GM18517 (cell line): ENCODE results near the gene SAP130.

ENCODE experiments used
- ATAC-seq: cut with Tn5 transposase; IDR thresholded peaks from one replicate; pipeline ENCODE4 v1.9.1; 2021; ENCODE audit warnings: mild to moderate bottlenecking, moderate library complexity; ENCODE audit not compliant: unreplicated experiment

SAP130 gene

GRCh38 chr2:127901339-127902056 lies 126.4 kb downstream of the SAP130 start:
- no peak for ATAC-seq

DNA sequence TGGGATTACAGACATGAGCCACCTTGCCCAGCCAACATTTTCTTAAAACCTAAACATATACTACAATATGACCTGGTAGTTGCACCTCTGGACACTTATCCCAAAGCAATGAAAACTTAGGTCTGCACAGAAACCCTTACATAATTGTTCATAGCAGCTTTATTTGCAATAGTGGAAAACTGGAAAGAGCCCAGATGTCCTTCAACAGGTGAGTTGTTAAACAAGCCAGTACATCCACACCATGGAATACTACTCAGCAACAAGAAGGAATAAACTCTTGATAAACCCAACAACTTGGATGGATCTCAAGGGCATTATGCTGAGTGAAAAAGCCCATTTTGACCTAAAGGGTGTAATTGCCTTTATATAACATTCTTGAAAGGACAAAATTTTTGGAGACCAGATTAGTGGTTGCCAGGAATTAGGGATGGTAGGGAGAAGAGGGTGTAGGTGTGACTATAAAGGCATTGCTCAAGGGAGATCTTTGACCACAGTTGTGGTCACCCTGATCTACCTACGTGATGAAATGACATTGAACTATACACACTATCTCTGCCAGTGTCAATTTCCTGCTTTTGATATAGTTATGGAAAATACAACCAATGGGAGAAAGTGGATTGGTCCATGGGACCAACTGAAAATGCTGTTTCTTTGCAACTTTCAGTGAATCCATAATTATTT lies 130.2 kb downstream of the SAP130 start:
- no peak for ATAC-seq

GRCh38 chr2:127893494-127893893 lies 134.4 kb downstream of the SAP130 start:
- ATAC-seq: no peak

- ATAC-seq: no peak
These were observed 134.8 kb downstream of the SAP130 start for GRCh38 chr2:127893033-127893432.

- no peak for ATAC-seq
These were observed 136.0 kb downstream of the SAP130 start for GRCh38 chr2:127891811-127892210.
